Ovary (tissue), 3 donors: Measurements from ENCODE around the gene CYP3A5.

Experiments
- CTCF ChIP-seq, 3 donors: fragments of 450-650 bp in 2 of 3; fragments of 200-600 bp in 1 of 3; IDR thresholded peaks; one replicate each; pipeline versions ENCODE4 v1.5.1 to v1.8.0; 2016 to 2022; ENCODE audit warnings: antibody characterized with exemption in 3 of 3, mild to moderate bottlenecking in 1 of 3
- EP300 ChIP-seq: sonication (generic); formaldehyde crosslinking; IDR thresholded peaks from one replicate; pipeline ENCODE4 v1.6.1; 2017; ENCODE audit warnings: antibody characterized with exemption
- POLR2A ChIP-seq: fragments of 450-650 bp; IDR thresholded peaks from one replicate; pipeline ENCODE4 v1.6.1; 2017; ENCODE audit warnings: antibody characterized with exemption, mild to moderate bottlenecking, moderate library complexity
- donor health status: DM: no; HTN: no; CAD: no.

GRCh38 chr7:99666013-99666395 is 13.8 kb downstream of the CYP3A5 start:
- TF ChIP-seq CTCF (IDR thresholded peaks at IDR 0.05) (no peak), POLR2A (no peak), EP300 (no peak)
